ENCODE data around the gene SHC4.

Gene SHC4

GRCh38 chr15:48925714-48926223 lies 38.0 kb downstream of the SHC4 start:
- H3K9me3 ChIP-seq (ENCODE audit: insufficient read depth, low read length): no peaks in the 10 kb centered on the region
- H3K27ac ChIP-seq (ENCODE audit: low read depth, low read length): no peak overlapping the region
- TF ChIP-seq CTCF (IDR thresholded peaks at IDR 0.05; ENCODE audit: insufficient read depth, low read length, poor library complexity, severe bottlenecking) (no peak), EZH2phosphoT487 (conservative IDR thresholded peaks at IDR 0.05; ENCODE audit: low read length) (no peak)
- no peak overlapping the region for H2AFZ ChIP-seq (ENCODE audit: low read depth, low read length, severe bottlenecking)
- H3K27me3 ChIP-seq (ENCODE audit: low read length): no peaks in the 10 kb centered on the region
- H3K9me2 ChIP-seq (replicated peaks; ENCODE audit: insufficient read depth, low read length): no peaks in the 10 kb centered on the region
- no peaks in the 10 kb centered on the region for H3F3A ChIP-seq (ENCODE audit: insufficient read depth)
- H3K4me3 ChIP-seq (ENCODE audit: insufficient read depth, low read length, poor library complexity, severe bottlenecking): no peak overlapping the region
- H3K36me3 ChIP-seq (ENCODE audit: low read length): no peaks in the 10 kb centered on the region
- no peaks in the 10 kb centered on the region for H3K79me2 ChIP-seq (ENCODE audit: insufficient read depth, low read length)
- no peak overlapping the region for H3K9ac ChIP-seq (ENCODE audit: low read length)
- no peak overlapping the region for H3K4me2 ChIP-seq (ENCODE audit: low read depth, low read length, poor library complexity, severe bottlenecking)
- H4K20me1 ChIP-seq (ENCODE audit: low read depth, low read length): no peaks in the 10 kb centered on the region

GRCh38 chr15:48924528-48925393 lies 39.0 kb downstream of the SHC4 start:
- Histone ChIP-seq H3K27me3 (ENCODE audit: low read length) (no peaks in the 10 kb centered on the region), H3K9me3 (ENCODE audit: insufficient read depth, low read length) (no peaks in the 10 kb centered on the region), H4K20me1 (ENCODE audit: low read depth, low read length) (no peaks in the 10 kb centered on the region), H2AFZ (ENCODE audit: low read depth, low read length, severe bottlenecking) (no peak overlapping the region), H3K4me2 (ENCODE audit: low read depth, low read length, poor library complexity, severe bottlenecking) (no peak overlapping the region), H3K9ac (ENCODE audit: low read length) (no peak overlapping the region), H3F3A (ENCODE audit: insufficient read depth) (no peaks in the 10 kb centered on the region), H3K79me2 (ENCODE audit: insufficient read depth, low read length) (no peaks in the 10 kb centered on the region), H3K36me3 (ENCODE audit: low read length) (no peaks in the 10 kb centered on the region), H3K9me2 (replicated peaks; ENCODE audit: insufficient read depth, low read length) (no peaks in the 10 kb centered on the region), H3K27ac (ENCODE audit: low read depth, low read length) (no peak overlapping the region), H3K4me3 (ENCODE audit: insufficient read depth, low read length, poor library complexity, severe bottlenecking) (no peak overlapping the region)
- no peak for TF ChIP-seq EZH2phosphoT487 (conservative IDR thresholded peaks at IDR 0.05; ENCODE audit: low read length)
- no peak for TF ChIP-seq CTCF (IDR thresholded peaks at IDR 0.05; ENCODE audit: insufficient read depth, low read length, poor library complexity, severe bottlenecking)

GRCh38 chr15:48922046-48922445 lies 41.7 kb downstream of the SHC4 start:
- H3F3A ChIP-seq (ENCODE audit: insufficient read depth): no peaks in the 10 kb centered on the region
- no peaks in the 10 kb centered on the region for H4K20me1 ChIP-seq (ENCODE audit: low read depth, low read length)
- H3K4me2 ChIP-seq (ENCODE audit: low read depth, low read length, poor library complexity, severe bottlenecking): no peak overlapping the region

More at GRCh38 chr15:48922046-48922445, 41.7 kb downstream of the SHC4 start:
- Histone ChIP-seq H3K4me3 (ENCODE audit: insufficient read depth, low read length, poor library complexity, severe bottlenecking) (no peak overlapping the region), H3K9me2 (replicated peaks; ENCODE audit: insufficient read depth, low read length) (no peaks in the 10 kb centered on the region), H3K36me3 (ENCODE audit: low read length) (no peaks in the 10 kb centered on the region), H2AFZ (ENCODE audit: low read depth, low read length, severe bottlenecking) (no peak overlapping the region), H3K27ac (ENCODE audit: low read depth, low read length) (no peak overlapping the region), H3K27me3 (ENCODE audit: low read length) (no peaks in the 10 kb centered on the region), H3K79me2 (ENCODE audit: insufficient read depth, low read length) (no peaks in the 10 kb centered on the region), H3K9me3 (ENCODE audit: insufficient read depth, low read length) (no peaks in the 10 kb centered on the region), H3K9ac (ENCODE audit: low read length) (no peak overlapping the region)
- TF ChIP-seq CTCF (IDR thresholded peaks at IDR 0.05; ENCODE audit: insufficient read depth, low read length, poor library complexity, severe bottlenecking) (no peak), EZH2phosphoT487 (conservative IDR thresholded peaks at IDR 0.05; ENCODE audit: low read length) (no peak)

All from SU-DHL-6 (cell line).